ENCODE measurements around the gene PRELID2. TPM values are rescaled to one million over a fixed set of nuclear protein-coding genes. Genes with fewer than 3 reads are reported as not detected.

Gene PRELID2
- total and polyA plus RNA-seq, 10 donors: 1.4 to 10.0 (median 5.5) TPM

- H3K27me3 ChIP-seq (replicated peaks in 1 of 7): no peaks in the 10 kb centered on the region
- H3K4me3 ChIP-seq: no peak overlapping the region
- TF ChIP-seq POLR2AphosphoS5 (IDR thresholded peaks at IDR 0.05): no peak
- TF ChIP-seq, protein P1, sequence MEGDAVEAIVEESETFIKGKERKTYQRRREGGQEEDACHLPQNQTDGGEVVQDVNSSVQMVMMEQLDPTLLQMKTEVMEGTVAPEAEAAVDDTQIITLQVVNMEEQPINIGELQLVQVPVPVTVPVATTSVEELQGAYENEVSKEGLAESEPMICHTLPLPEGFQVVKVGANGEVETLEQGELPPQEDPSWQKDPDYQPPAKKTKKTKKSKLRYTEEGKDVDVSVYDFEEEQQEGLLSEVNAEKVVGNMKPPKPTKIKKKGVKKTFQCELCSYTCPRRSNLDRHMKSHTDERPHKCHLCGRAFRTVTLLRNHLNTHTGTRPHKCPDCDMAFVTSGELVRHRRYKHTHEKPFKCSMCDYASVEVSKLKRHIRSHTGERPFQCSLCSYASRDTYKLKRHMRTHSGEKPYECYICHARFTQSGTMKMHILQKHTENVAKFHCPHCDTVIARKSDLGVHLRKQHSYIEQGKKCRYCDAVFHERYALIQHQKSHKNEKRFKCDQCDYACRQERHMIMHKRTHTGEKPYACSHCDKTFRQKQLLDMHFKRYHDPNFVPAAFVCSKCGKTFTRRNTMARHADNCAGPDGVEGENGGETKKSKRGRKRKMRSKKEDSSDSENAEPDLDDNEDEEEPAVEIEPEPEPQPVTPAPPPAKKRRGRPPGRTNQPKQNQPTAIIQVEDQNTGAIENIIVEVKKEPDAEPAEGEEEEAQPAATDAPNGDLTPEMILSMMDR (IDR thresholded peaks at IDR 0.05 in 8 of 11, conservative IDR thresholded peaks at IDR 0.05 in 3 of 11): no peak
- TF ChIP-seq POLR2A (IDR thresholded peaks at IDR 0.05): no peak
- H3K36me3 ChIP-seq: peaks cover 0 to 6% (median 0%) of the 10 kb centered on the region in 6 donors
- intact Hi-C loops (cut with DNase I; ENCODE audit: low total_unique reads): no loop called here
- DNase-seq: no peak
- H3K27ac ChIP-seq: no peak overlapping the region
- no peaks in the 10 kb centered on the region for H3K4me1 ChIP-seq
- H3K9me3 ChIP-seq: peaks cover 0 to 9% (median 3%) of the 10 kb centered on the region in 8 donors
- 68 to 91% (median 88%) methylated on average over 3 of the region's 3 CpGs for WGBS, 5 donors
These were observed 66.3 kb downstream of the PRELID2 start for GRCh38 chr5:145768863-145769262.

DNA sequence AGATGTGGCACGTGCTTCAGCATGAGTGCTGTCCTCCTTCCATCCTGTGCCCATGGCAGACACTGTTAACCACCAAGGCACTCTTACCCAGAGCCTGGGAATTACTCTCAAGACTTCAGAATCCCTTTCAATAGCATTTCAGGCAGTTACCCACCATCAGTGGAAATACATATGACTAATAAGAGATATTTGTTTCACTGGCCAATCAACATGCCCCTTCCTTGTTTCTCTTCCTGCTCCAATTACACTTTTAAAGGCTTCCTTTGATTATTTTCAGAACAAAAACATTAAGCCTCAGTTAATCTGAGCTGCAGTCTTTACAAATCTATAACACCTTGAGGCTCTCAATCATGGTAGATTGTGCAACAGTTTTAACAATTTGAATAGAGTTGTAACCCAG, 70.8 kb downstream of the PRELID2 start:
- intact Hi-C loops (cut with DNase I; ENCODE audit: low total_unique reads): no loop called here
- WGBS, 5 donors: 80 to 100% (median 84%) methylated on average over 1 of the region's 1 CpG
- H3K4me3 ChIP-seq: no peak overlapping the region
- DNase-seq: no peak
- H3K36me3 ChIP-seq: peaks cover 0 to 6% (median 0%) of the 10 kb centered on the region in 6 donors
- no peaks in the 10 kb centered on the region for H3K27me3 ChIP-seq (replicated peaks in 1 of 7)
- TF ChIP-seq POLR2A (IDR thresholded peaks at IDR 0.05) (no peak), POLR2AphosphoS5 (IDR thresholded peaks at IDR 0.05) (no peak)
- TF ChIP-seq, protein P1 (IDR thresholded peaks at IDR 0.05 in 8 of 11, conservative IDR thresholded peaks at IDR 0.05 in 3 of 11): no peak
- no peak overlapping the region for H3K27ac ChIP-seq
- peaks cover 0 to 9% (median 3%) of the 10 kb centered on the region in 8 donors for H3K9me3 ChIP-seq
- no peaks in the 10 kb centered on the region for H3K4me1 ChIP-seq

DNA sequence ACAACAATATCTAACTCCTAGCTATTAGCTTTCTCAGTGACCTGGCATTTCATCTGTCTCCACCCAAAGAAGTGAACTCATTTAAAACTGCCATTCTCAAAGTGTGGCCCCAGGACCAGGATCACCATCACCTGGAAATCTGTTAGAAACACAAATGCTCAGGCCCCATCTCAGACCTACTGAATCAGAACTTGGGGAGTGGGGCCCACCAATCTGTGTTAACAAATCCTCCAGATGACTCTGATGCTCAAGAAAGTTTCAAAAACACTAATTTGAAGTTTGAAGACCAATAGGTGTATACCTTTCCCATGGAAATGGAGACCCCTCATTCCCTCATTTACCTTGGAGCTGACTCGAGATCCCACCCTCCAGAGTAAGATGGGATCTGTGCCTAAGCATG, 72.3 kb downstream of the PRELID2 start:
- Histone ChIP-seq H3K4me1 (no peaks in the 10 kb centered on the region), H3K4me3 (no peak overlapping the region), H3K27ac (no peak overlapping the region), H3K36me3 (peaks cover 0 to 6% (median 0%) of the 10 kb centered on the region in 6 donors), H3K27me3 (replicated peaks in 1 of 7) (no peaks in the 10 kb centered on the region), H3K9me3 (peaks cover 0 to 9% (median 3%) of the 10 kb centered on the region in 8 donors)
- TF ChIP-seq POLR2A (IDR thresholded peaks at IDR 0.05): no peak
- TF ChIP-seq POLR2AphosphoS5 (IDR thresholded peaks at IDR 0.05): no peak
- TF ChIP-seq, protein P1 (IDR thresholded peaks at IDR 0.05 in 8 of 11, conservative IDR thresholded peaks at IDR 0.05 in 3 of 11): no peak
- 82 to 88% (median 84%) methylated on average over 1 of the region's 1 CpG for WGBS, 5 donors
- intact Hi-C loops (cut with DNase I; ENCODE audit: low total_unique reads): no loop called here
- DNase-seq: no peak

- Histone ChIP-seq H3K27ac (no peak overlapping the region), H3K27me3 (replicated peaks in 1 of 7) (no peaks in the 10 kb centered on the region), H3K36me3 (no peaks in the 10 kb centered on the region), H3K4me1 (no peaks in the 10 kb centered on the region), H3K9me3 (no peaks in the 10 kb centered on the region), H3K4me3 (no peak overlapping the region)
- TF ChIP-seq, protein P1 (IDR thresholded peaks at IDR 0.05 in 8 of 11, conservative IDR thresholded peaks at IDR 0.05 in 3 of 11): no peak
- TF ChIP-seq POLR2A (IDR thresholded peaks at IDR 0.05) (no peak), POLR2AphosphoS5 (IDR thresholded peaks at IDR 0.05) (no peak)
- intact Hi-C loops (cut with DNase I; ENCODE audit: low total_unique reads): no loop called here
- no peak for DNase-seq
- WGBS, 5 donors: 87 to 94% (median 92%) methylated on average over 4 of the region's 4 CpGs
These were observed 73.9 kb downstream of the PRELID2 start for GRCh38 chr5:145761254-145761653.
